DND-41 (cell line): ENCODE results near the gene PXT1.

ENCODE experiments used
- EZH2 ChIP-seq: IDR thresholded peaks from 3 replicates; pipeline ENCODE4 v1.6.1; 2012; ENCODE audit warnings: borderline replicate concordance, low read depth, mild to moderate bottlenecking, moderate library complexity, low read length, inconsistent platforms; ENCODE audit not compliant: severe bottlenecking
- TF ChIP-seq, protein P1 (sequence below): IDR thresholded peaks from 2 replicates; pipeline ENCODE4 v1.5.1; 2012; ENCODE audit warnings: borderline replicate concordance, low read length, moderate library complexity, mild to moderate bottlenecking; ENCODE audit not compliant: poor library complexity, severe bottlenecking; ENCODE audit errors: extremely low read depth

DNA sequence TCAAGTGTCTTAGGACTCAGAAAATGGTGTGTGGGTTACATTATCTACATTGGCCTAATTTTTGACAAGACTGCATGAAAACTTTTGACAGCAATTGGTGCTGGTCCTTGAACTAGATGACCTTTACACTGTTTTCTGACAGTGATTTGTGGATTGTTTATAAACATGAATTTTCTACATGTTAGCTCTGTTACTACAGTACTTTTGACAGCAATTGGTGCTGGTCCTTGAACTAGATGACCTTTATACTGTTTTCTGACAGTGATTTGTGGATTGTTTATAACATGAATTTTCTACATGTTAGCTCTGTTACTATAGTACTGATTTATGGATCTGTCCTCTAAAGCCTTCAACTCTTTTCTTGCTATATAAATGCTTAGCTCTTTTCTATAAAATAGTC is 16.8 kb upstream of the PXT1 start:
- TF ChIP-seq, protein P1, sequence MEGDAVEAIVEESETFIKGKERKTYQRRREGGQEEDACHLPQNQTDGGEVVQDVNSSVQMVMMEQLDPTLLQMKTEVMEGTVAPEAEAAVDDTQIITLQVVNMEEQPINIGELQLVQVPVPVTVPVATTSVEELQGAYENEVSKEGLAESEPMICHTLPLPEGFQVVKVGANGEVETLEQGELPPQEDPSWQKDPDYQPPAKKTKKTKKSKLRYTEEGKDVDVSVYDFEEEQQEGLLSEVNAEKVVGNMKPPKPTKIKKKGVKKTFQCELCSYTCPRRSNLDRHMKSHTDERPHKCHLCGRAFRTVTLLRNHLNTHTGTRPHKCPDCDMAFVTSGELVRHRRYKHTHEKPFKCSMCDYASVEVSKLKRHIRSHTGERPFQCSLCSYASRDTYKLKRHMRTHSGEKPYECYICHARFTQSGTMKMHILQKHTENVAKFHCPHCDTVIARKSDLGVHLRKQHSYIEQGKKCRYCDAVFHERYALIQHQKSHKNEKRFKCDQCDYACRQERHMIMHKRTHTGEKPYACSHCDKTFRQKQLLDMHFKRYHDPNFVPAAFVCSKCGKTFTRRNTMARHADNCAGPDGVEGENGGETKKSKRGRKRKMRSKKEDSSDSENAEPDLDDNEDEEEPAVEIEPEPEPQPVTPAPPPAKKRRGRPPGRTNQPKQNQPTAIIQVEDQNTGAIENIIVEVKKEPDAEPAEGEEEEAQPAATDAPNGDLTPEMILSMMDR, result no peak
- no peak for TF ChIP-seq EZH2
